Measurements from ENCODE around the gene ZBTB7C. TPM values are rescaled to one million over a fixed set of nuclear protein-coding genes. Genes with fewer than 3 reads are reported as not detected.

ZBTB7C gene
- total RNA-seq, 3 donors from 2014 or later (not counting 1 experiment from before 2014, with no cell fraction given): 0.07 TPM; not detected in 2

- no peak for ATAC-seq
- H3K4me3 ChIP-seq (ENCODE audit: low read length): no peak overlapping the region
- no peak overlapping the region for H3K27ac Mint-ChIP-seq
- H3K4me1 ChIP-seq (ENCODE audit: control insufficient read depth, insufficient read depth, low read length): no peaks in the 10 kb centered on the region
- 85% methylated on average over 2 of the region's 4 CpGs for WGBS (ENCODE audit: insufficient coverage)
- no peaks in the 10 kb centered on the region for H3K27me3 ChIP-seq (ENCODE audit: control insufficient read depth, insufficient read depth, low read length)
- H3K4me3 Mint-ChIP-seq: no peak overlapping the region
- no peak overlapping the region for H3K27ac ChIP-seq (ENCODE audit: low read length)
- intact Hi-C loops (cut with micrococcal nuclease): no loop called here
- no peaks in the 10 kb centered on the region for H3K4me1 Mint-ChIP-seq
- H3K27me3 Mint-ChIP-seq (ENCODE audit: low read depth in 2 of 2): peaks cover 9 to 30% of the 10 kb centered on the region in 2 donors
- no peaks in the 10 kb centered on the region for H3K9me3 Mint-ChIP-seq
- H3K36me3 Mint-ChIP-seq: no peaks in the 10 kb centered on the region
- no peaks in the 10 kb centered on the region for H3K36me3 ChIP-seq (ENCODE audit: control insufficient read depth, insufficient read depth, low read length)
- H3K9me3 ChIP-seq (ENCODE audit: control insufficient read depth, insufficient read depth, low read length): no peaks in the 10 kb centered on the region
- TF ChIP-seq, protein P1, sequence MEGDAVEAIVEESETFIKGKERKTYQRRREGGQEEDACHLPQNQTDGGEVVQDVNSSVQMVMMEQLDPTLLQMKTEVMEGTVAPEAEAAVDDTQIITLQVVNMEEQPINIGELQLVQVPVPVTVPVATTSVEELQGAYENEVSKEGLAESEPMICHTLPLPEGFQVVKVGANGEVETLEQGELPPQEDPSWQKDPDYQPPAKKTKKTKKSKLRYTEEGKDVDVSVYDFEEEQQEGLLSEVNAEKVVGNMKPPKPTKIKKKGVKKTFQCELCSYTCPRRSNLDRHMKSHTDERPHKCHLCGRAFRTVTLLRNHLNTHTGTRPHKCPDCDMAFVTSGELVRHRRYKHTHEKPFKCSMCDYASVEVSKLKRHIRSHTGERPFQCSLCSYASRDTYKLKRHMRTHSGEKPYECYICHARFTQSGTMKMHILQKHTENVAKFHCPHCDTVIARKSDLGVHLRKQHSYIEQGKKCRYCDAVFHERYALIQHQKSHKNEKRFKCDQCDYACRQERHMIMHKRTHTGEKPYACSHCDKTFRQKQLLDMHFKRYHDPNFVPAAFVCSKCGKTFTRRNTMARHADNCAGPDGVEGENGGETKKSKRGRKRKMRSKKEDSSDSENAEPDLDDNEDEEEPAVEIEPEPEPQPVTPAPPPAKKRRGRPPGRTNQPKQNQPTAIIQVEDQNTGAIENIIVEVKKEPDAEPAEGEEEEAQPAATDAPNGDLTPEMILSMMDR (IDR thresholded peaks at IDR 0.05): no peak
- no peak for DNase-seq
Measured at GRCh38 chr18:48181857-48182256, 227.3 kb downstream of the ZBTB7C start.

DNA sequence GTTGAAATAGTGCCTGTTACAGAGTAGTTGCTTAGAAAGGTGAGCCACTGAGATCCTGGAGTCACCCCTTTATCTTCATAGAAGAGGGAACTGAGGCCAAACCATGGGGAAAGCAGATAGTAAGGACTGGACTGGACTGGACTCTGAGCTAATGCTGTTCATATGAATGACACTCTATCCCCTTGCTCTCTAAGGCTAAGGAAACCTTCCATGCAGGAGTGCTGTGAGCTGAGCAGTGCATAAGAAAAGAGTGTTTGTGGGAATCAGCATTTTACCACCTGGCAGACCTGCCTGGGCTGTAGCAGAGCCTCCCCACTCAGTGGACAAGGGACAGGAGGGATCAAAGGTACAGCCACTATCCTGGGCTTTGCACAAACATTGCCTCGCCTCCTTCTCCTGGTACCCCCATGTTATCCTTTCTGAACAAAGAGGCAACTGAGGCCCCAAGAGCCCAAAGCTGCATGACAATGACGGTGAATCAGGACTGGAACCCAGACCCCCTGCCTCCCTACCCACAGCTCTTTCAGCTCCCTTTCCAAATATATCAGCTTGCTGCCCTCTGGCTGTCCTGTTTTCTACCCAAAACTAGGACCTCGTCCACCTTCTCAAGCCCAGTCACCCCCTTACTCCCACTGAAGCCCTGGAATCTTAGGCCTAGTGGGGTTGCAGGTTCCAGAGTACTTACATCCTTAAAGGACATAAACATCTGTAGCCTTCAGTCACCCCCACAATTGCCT is 227.9 kb downstream of the ZBTB7C start:
- no peaks in the 10 kb centered on the region for H3K9me3 ChIP-seq (ENCODE audit: control insufficient read depth, insufficient read depth, low read length)
- TF ChIP-seq, protein P1 (IDR thresholded peaks at IDR 0.05): no peak
- 87% methylated on average over 3 of the region's 3 CpGs for WGBS (ENCODE audit: insufficient coverage)
- ATAC-seq (no peak), DNase-seq (no peak)
- H3K4me1 ChIP-seq (ENCODE audit: control insufficient read depth, insufficient read depth, low read length): no peaks in the 10 kb centered on the region
- Mint-ChIP-seq H3K4me3 (no peak overlapping the region), H3K9me3 (no peaks in the 10 kb centered on the region), H3K4me1 (no peaks in the 10 kb centered on the region), H3K27me3 (ENCODE audit: low read depth in 2 of 2) (peaks cover 9 to 30% of the 10 kb centered on the region in 2 donors), H3K36me3 (no peaks in the 10 kb centered on the region), H3K27ac (no peak overlapping the region)
- no peaks in the 10 kb centered on the region for H3K36me3 ChIP-seq (ENCODE audit: control insufficient read depth, insufficient read depth, low read length)
- H3K27ac ChIP-seq (ENCODE audit: low read length): no peak overlapping the region
- no peaks in the 10 kb centered on the region for H3K27me3 ChIP-seq (ENCODE audit: control insufficient read depth, insufficient read depth, low read length)
- intact Hi-C loops (cut with micrococcal nuclease): no loop called here
- no peak overlapping the region for H3K4me3 ChIP-seq (ENCODE audit: low read length)

GRCh38 chr18:48179666-48180065 is 229.5 kb downstream of the ZBTB7C start:
- Mint-ChIP-seq H3K36me3 (no peaks in the 10 kb centered on the region), H3K4me3 (no peak overlapping the region), H3K27me3 (ENCODE audit: low read depth in 2 of 2) (peaks cover 6 to 20% of the 10 kb centered on the region in 2 donors), H3K4me1 (no peaks in the 10 kb centered on the region), H3K27ac (no peak overlapping the region), H3K9me3 (no peaks in the 10 kb centered on the region)
- DNase-seq (no peak), ATAC-seq (no peak)
- Histone ChIP-seq H3K9me3 (ENCODE audit: control insufficient read depth, insufficient read depth, low read length) (no peaks in the 10 kb centered on the region), H3K36me3 (ENCODE audit: control insufficient read depth, insufficient read depth, low read length) (no peaks in the 10 kb centered on the region), H3K27ac (ENCODE audit: low read length) (no peak overlapping the region), H3K4me1 (ENCODE audit: control insufficient read depth, insufficient read depth, low read length) (no peaks in the 10 kb centered on the region), H3K27me3 (ENCODE audit: control insufficient read depth, insufficient read depth, low read length) (no peaks in the 10 kb centered on the region), H3K4me3 (ENCODE audit: low read length) (no peak overlapping the region)
- intact Hi-C loops (cut with micrococcal nuclease): no loop called here
- TF ChIP-seq, protein P1 (IDR thresholded peaks at IDR 0.05): no peak
- 75% methylated on average over 2 of the region's 2 CpGs for WGBS (ENCODE audit: insufficient coverage)

GRCh38 chr18:48179001-48179400 is 230.2 kb downstream of the ZBTB7C start:
- peaks cover 5 to 15% of the 10 kb centered on the region in 2 donors for H3K27me3 Mint-ChIP-seq (ENCODE audit: low read depth in 2 of 2)
- H3K4me1 Mint-ChIP-seq: no peaks in the 10 kb centered on the region
- H3K9me3 Mint-ChIP-seq: no peaks in the 10 kb centered on the region
- no peak overlapping the region for H3K4me3 Mint-ChIP-seq
- ATAC-seq: no peak
- DNase-seq: no peak
- Histone ChIP-seq H3K27ac (ENCODE audit: low read length) (no peak overlapping the region), H3K27me3 (ENCODE audit: control insufficient read depth, insufficient read depth, low read length) (no peaks in the 10 kb centered on the region), H3K4me3 (ENCODE audit: low read length) (no peak overlapping the region), H3K36me3 (ENCODE audit: control insufficient read depth, insufficient read depth, low read length) (no peaks in the 10 kb centered on the region), H3K4me1 (ENCODE audit: control insufficient read depth, insufficient read depth, low read length) (no peaks in the 10 kb centered on the region), H3K9me3 (ENCODE audit: control insufficient read depth, insufficient read depth, low read length) (no peaks in the 10 kb centered on the region)
- WGBS (ENCODE audit: insufficient coverage): 73% methylated on average over 3 of the region's 3 CpGs
- TF ChIP-seq, protein P1 (IDR thresholded peaks at IDR 0.05): no peak
- intact Hi-C loops (cut with micrococcal nuclease): no loop called here
- H3K27ac Mint-ChIP-seq: no peak overlapping the region
- H3K36me3 Mint-ChIP-seq: no peaks in the 10 kb centered on the region
